Upper lobe of left lung (tissue), 4 donors: ENCODE data around the gene RBBP9.

Experiments
- POLR2AphosphoS5 ChIP-seq, 2 donors: sonication (generic); formaldehyde crosslinking; IDR thresholded peaks; one replicate each; pipeline ENCODE4 v1.5.1; 2017; ENCODE audit warnings: antibody characterized with exemption in 2 of 2
- TF ChIP-seq, protein P1 (sequence below), 6 experiments: fragments of 450-650 bp in 4 of 6; fragments of 200-600 bp in 2 of 6; sonication (generic) in 2 of 6; IDR thresholded peaks; one replicate each; pipeline ENCODE4 v1.5.1; 2016 to 2019; ENCODE audit warnings: antibody characterized with exemption in 6 of 6

DNA sequence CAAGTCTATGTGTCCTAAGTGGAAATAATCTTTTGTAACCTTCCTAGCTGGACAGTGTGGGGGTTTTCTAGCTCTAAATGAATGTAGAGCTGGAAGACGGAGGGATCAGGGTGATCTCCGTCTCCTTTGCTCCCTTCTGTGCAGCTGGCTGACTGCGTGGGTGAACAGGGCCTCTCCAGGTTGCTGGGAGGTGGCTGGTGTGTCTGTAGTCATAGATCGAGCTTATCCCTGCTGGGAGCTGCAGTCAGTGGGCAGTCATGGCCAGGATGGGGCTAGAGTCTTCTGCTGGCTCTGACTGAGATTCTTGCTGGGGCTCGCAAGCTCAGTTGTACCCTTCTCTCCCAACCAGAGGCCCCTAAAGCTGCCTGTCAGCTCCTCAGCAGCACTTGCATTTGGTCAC is 17.1 kb upstream of the RBBP9 start:
- no peak for TF ChIP-seq POLR2AphosphoS5 (IDR thresholded peaks at IDR 0.05)
- TF ChIP-seq, protein P1, sequence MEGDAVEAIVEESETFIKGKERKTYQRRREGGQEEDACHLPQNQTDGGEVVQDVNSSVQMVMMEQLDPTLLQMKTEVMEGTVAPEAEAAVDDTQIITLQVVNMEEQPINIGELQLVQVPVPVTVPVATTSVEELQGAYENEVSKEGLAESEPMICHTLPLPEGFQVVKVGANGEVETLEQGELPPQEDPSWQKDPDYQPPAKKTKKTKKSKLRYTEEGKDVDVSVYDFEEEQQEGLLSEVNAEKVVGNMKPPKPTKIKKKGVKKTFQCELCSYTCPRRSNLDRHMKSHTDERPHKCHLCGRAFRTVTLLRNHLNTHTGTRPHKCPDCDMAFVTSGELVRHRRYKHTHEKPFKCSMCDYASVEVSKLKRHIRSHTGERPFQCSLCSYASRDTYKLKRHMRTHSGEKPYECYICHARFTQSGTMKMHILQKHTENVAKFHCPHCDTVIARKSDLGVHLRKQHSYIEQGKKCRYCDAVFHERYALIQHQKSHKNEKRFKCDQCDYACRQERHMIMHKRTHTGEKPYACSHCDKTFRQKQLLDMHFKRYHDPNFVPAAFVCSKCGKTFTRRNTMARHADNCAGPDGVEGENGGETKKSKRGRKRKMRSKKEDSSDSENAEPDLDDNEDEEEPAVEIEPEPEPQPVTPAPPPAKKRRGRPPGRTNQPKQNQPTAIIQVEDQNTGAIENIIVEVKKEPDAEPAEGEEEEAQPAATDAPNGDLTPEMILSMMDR (IDR thresholded peaks at IDR 0.05): no peak
